ENCODE data around the gene ANTXR1. TPM values are rescaled to one million over a fixed set of nuclear protein-coding genes. Genes with fewer than 3 reads are reported as not detected.

Gene ANTXR1
- total RNA-seq, 1 experiment from 2014 or later = 11.1 TPM

GRCh38 chr2:69275490-69275889 lies 262.5 kb downstream of the ANTXR1 start:
- no peak for DNase-seq (ENCODE audit: low read depth)

- no peak for DNase-seq (ENCODE audit: low read depth)
Measured at GRCh38 chr2:69278366-69278765, 265.4 kb downstream of the ANTXR1 start.

GRCh38 chr2:69279211-69279610 lies 266.2 kb downstream of the ANTXR1 start:
- DNase-seq (ENCODE audit: low read depth) = no peak

- no peak for DNase-seq (ENCODE audit: low read depth)
Measured at GRCh38 chr2:69279931-69280681, 267.1 kb downstream of the ANTXR1 start.

GRCh38 chr2:69280796-69281412 lies 267.9 kb downstream of the ANTXR1 start:
- no peak for DNase-seq (ENCODE audit: low read depth)

GRCh38 chr2:69285379-69285894 lies 272.5 kb downstream of the ANTXR1 start:
- DNase-seq (ENCODE audit: low read depth) = no peak

- no peak for DNase-seq (ENCODE audit: low read depth)
Measured at GRCh38 chr2:69287544-69287943, 274.6 kb downstream of the ANTXR1 start.

GRCh38 chr2:69288429-69288828 lies 275.4 kb downstream of the ANTXR1 start:
- DNase-seq (ENCODE audit: low read depth) = no peak

- DNase-seq (ENCODE audit: low read depth) = no peak
Measured at GRCh38 chr2:69291004-69291650, 278.1 kb downstream of the ANTXR1 start.

GRCh38 chr2:69291721-69292120 lies 278.7 kb downstream of the ANTXR1 start:
- DNase-seq (ENCODE audit: low read depth) = no peak

- DNase-seq (ENCODE audit: low read depth) = no peak
Measured at GRCh38 chr2:69292256-69292655, 279.3 kb downstream of the ANTXR1 start.

GRCh38 chr2:69296421-69296820 lies 283.4 kb downstream of the ANTXR1 start:
- DNase-seq (ENCODE audit: low read depth) = no peak

GRCh38 chr2:69297216-69297615 lies 284.2 kb downstream of the ANTXR1 start:
- DNase-seq (ENCODE audit: low read depth) = no peak

- peak; percentile 91 for DNase-seq (ENCODE audit: low read depth)
Measured at GRCh38 chr2:69298261-69298660, 285.3 kb downstream of the ANTXR1 start.

GRCh38 chr2:69298862-69299261 lies 285.9 kb downstream of the ANTXR1 start:
- DNase-seq (ENCODE audit: low read depth) = peak; percentile 76

Other genes with a start within 250 kb of the ANTXR1 start
- gene BMP10, start 141.8 kb upstream of the ANTXR1 start, total RNA-seq (2014; rRNA removed; shearing (Covaris generic)) = not detected in 2 replicates
- 0.06 TPM in 1 of 2 replicates, not detected in the other for gene GKN2, start 60.3 kb upstream of the ANTXR1 start, total RNA-seq (2014; rRNA removed; shearing (Covaris generic))
- not detected in 2 replicates for gene GKN1, start 38.5 kb upstream of the ANTXR1 start, total RNA-seq (2014; rRNA removed; shearing (Covaris generic))

Data from Daoy (cell line).